K562 (cell line): ENCODE data around the gene FOXP3. TPM values are rescaled to one million over a fixed set of nuclear protein-coding genes. Genes with fewer than 3 reads are reported as not detected.
A peak's percentile ranks its signal among the peaks of the same experiment; 100 is the strongest.

Source experiments
- ATAC-seq: fragments of 200-7000 bp; cut with Tn5 transposase; 3 replicates; pipeline ENCODE4 v1.9.1; 2020; ENCODE audit warnings: moderate library complexity
- BruUV-seq: library from RNA; stranded (reverse); fragments of 400-500 nt; replicated peaks from 2 replicates; lab custom pipeline; 2021; lab: Mats Ljungman, UMichigan
- CTCF ChIA-PET: fragments of 300-600 bp; formaldehyde crosslinking; extraction: SDS; loops from one replicate; lab custom pipeline; 2021; ENCODE audit warnings: low intra/inter-chr PET ratio; lab: Yijun Ruan, JAX
- POLR2A ChIA-PET: fragments of 300-600, 350-650 bp; sonication (Branson Sonifier 250); formaldehyde crosslinking; extraction: SDS; loops from one replicate; lab custom pipeline; 2021; ENCODE audit warnings: antibody characterized with exemption, inconsistent platforms; lab: Yijun Ruan, JAX
- DNase-seq, 4 experiments: peaks; one replicate each; pipeline versions ENCODE4 v3.0.0 to v3.0.0-alpha.2; 2011 to 2018; ENCODE audit warnings: low spot score in 3 of 4, mixed read lengths in 3 of 4; ENCODE audit errors: extremely low read depth in 1 of 4
- FAIRE-seq: peaks from 2 replicates; lab custom pipeline; 2011; peaks lifted over from hg19 to GRCh38; lab: Jason Lieb, UNC
- H2AFZ ChIP-seq: 2 replicates; pipeline ENCODE4 v1.6.0; 2011; ENCODE audit warnings: low read depth, low read length, control low read depth, inconsistent platforms
- H3K27ac ChIP-seq: fragments of 200-600 bp; 3 replicates; pipeline ENCODE4 v1.8.0; 2011; ENCODE audit warnings: low read depth, mild to moderate bottlenecking, control low read depth, inconsistent platforms, low read length, moderate library complexity, mixed read lengths; ENCODE audit errors: extremely low read depth
- H3K27me3 ChIP-seq, 2 experiments: fragments of 300-600 bp in 1 of 2; 2 replicates in 1 of 2; 3 replicates in 1 of 2; pipeline versions ENCODE4 v1.6.0 to v1.8.0; 2011; ENCODE audit warnings: inconsistent platforms in 2 of 2, low read length in 2 of 2, mild to moderate bottlenecking in 1 of 2, mixed read lengths in 1 of 2, moderate library complexity in 1 of 2; ENCODE audit not compliant: control insufficient read depth in 2 of 2, insufficient read depth in 2 of 2
- H3K36me3 ChIP-seq: fragments of 300-600 bp; 3 replicates; pipeline ENCODE4 v1.8.0; 2011; ENCODE audit warnings: mild to moderate bottlenecking, low read length, inconsistent platforms; ENCODE audit not compliant: control insufficient read depth, insufficient read depth
- H3K4me1 ChIP-seq, 2 experiments: fragments of 200-600 bp in 1 of 2; replicated peaks in 1 of 2; 2 replicates in 1 of 2; 3 replicates in 1 of 2; pipeline versions ENCODE4 v1.5.1 to v1.8.0; 2011; ENCODE audit warnings: inconsistent platforms in 2 of 2, low read length in 2 of 2, mild to moderate bottlenecking in 1 of 2, mixed read lengths in 1 of 2, moderate library complexity in 1 of 2; ENCODE audit not compliant: control insufficient read depth in 2 of 2, insufficient read depth in 2 of 2
- H3K4me2 ChIP-seq: 2 replicates; pipeline ENCODE4 v1.6.1; 2011; ENCODE audit warnings: low read length, control low read depth, inconsistent platforms, mixed read lengths; ENCODE audit not compliant: insufficient read depth
- H3K4me3 ChIP-seq: fragments of 200-600 bp; sonication (generic), shearing (Covaris generic); 2 replicates; pipeline ENCODE4 v1.5.1; 2016; ENCODE audit warnings: control low read depth, inconsistent platforms
- H3K79me2 ChIP-seq: fragments of 200-600 bp; 3 replicates; pipeline ENCODE4 v1.8.0; 2011; ENCODE audit warnings: low read length, inconsistent platforms; ENCODE audit not compliant: control insufficient read depth, insufficient read depth
- H3K9ac ChIP-seq, 2 experiments: 2 replicates each; pipeline versions ENCODE4 v1.6.0 to v1.6.1; 2011; ENCODE audit warnings: low read depth in 2 of 2, low read length in 2 of 2, control low read depth in 1 of 2, inconsistent platforms in 1 of 2, mild to moderate bottlenecking in 1 of 2, mixed read lengths in 1 of 2; ENCODE audit not compliant: insufficient read depth in 1 of 2
- H3K9me1 ChIP-seq: one replicate; pipeline ENCODE4 v1.6.0; 2011; ENCODE audit warnings: inconsistent platforms, mild to moderate bottlenecking, low read length, moderate library complexity; ENCODE audit not compliant: control insufficient read depth, insufficient read depth
- H3K9me3 ChIP-seq: replicated peaks from 2 replicates; pipeline ENCODE4 v1.5.1; 2011; ENCODE audit warnings: low read depth, low read length, inconsistent platforms; ENCODE audit not compliant: control insufficient read depth, insufficient read depth
- H4K20me1 ChIP-seq: replicated peaks from 2 replicates; pipeline ENCODE4 v1.6.1; 2011; ENCODE audit warnings: low read length, inconsistent platforms, mixed read lengths; ENCODE audit not compliant: control insufficient read depth, insufficient read depth
- FOXK2 ChIP-seq, 2 experiments: fragments of 450-650 bp; IDR thresholded peaks in 1 of 2; conservative IDR thresholded peaks in 1 of 2; 2 replicates each; pipeline ENCODE4 v1.6.1; 2016; ENCODE audit warnings: low read depth in 2 of 2, mild to moderate bottlenecking in 1 of 2
- HDAC8 ChIP-seq: fragments of 450-650 bp; IDR thresholded peaks from 2 replicates; pipeline ENCODE4 v1.6.1; 2016; ENCODE audit warnings: mild to moderate bottlenecking, missing genetic modification characterization, moderate library complexity, missing compliant biosample characterization
- HEY1 ChIP-seq: fragments of 250-450 bp; sonication (Bioruptor Pico); IDR thresholded peaks from 2 replicates; pipeline ENCODE4 v1.5.0; 2020; ENCODE audit warnings: mild to moderate bottlenecking, moderate library complexity, borderline replicate concordance
- MAFK ChIP-seq: IDR thresholded peaks from 2 replicates; pipeline ENCODE4 v1.6.1; 2011; ENCODE audit warnings: low read length, improper control_type of control experiment
- MCM2 ChIP-seq: fragments of 450-650 bp; IDR thresholded peaks from 2 replicates; pipeline ENCODE4 v1.6.1; 2017; ENCODE audit warnings: low read depth, mild to moderate bottlenecking
- MCM7 ChIP-seq, 2 experiments: fragments of 450-650 bp; IDR thresholded peaks; 2 replicates each; pipeline ENCODE4 v1.6.1; 2016 to 2018
- NR2C1 ChIP-seq, 2 experiments: fragments of 450-650 bp; IDR thresholded peaks; 2 replicates each; pipeline ENCODE4 v1.6.1; 2017; ENCODE audit warnings: mild to moderate bottlenecking in 2 of 2, antibody characterized with exemption in 1 of 2, inconsistent platforms in 1 of 2, missing compliant biosample characterization in 1 of 2, missing genetic modification characterization in 1 of 2
- SMAD3 ChIP-seq: fragments of 450-650 bp; formaldehyde crosslinking; conservative IDR thresholded peaks from 2 replicates; pipeline ENCODE4 v1.4.0; 2020; ENCODE audit warnings: mild to moderate bottlenecking
- STAT5B ChIP-seq: fragments of 250-450 bp; sonication (Bioruptor Pico); IDR thresholded peaks from 2 replicates; pipeline ENCODE4 v1.8.0; 2021; ENCODE audit warnings: mild to moderate bottlenecking, inconsistent platforms
- TFAM ChIP-seq: fragments of 250-450 bp; sonication (Bioruptor Pico); conservative IDR thresholded peaks from 2 replicates; pipeline ENCODE4 v1.5.0; 2021; ENCODE audit warnings: mild to moderate bottlenecking, moderate library complexity
- ZNF23 ChIP-seq: fragments of 250-450 bp; sonication (Bioruptor Pico); IDR thresholded peaks from 2 replicates; pipeline ENCODE4 v1.4.0; 2020; ENCODE audit warnings: mild to moderate bottlenecking
- WGBS: fragments of 100-300 bp; shearing (Covaris generic); methylation state at CpG from one replicate; pipeline ENCODE4 v1.1.6; 2016; ENCODE audit warnings: low coverage, mixed read lengths; ENCODE audit not compliant: insufficient coverage; ENCODE audit errors: missing lambda C conversion rate; 5-methylcytosine and 5-hydroxymethylcytosine counted together
- in situ Hi-C: fragments of 300-500 bp; cut with MboI; formaldehyde crosslinking; loops from 4 replicates; pipeline ENCODE4 v1.15.0; 2018; ENCODE audit warnings: inconsistent platforms, mixed read lengths
- intact Hi-C: fragments of 100-400 bp; cut with micrococcal nuclease; formaldehyde crosslinking; loops from 2 replicates; pipeline ENCODE4 v1.14.2; 2022
- polyA plus RNA-seq, 8 experiments: library from polyadenylated mRNA; depleted of rRNA in 4 of 8; stranded (reverse) in 5 of 8; unstranded in 3 of 8; fragments of >200 nt; fragmentation: Nextera tagmentation in 2 of 8; fragmentation: Illumina TruSeq in 1 of 8; extraction: Ambion mirVana in 2 of 8; extraction: Trizol in 1 of 8; gene quantifications; 2 replicates each; pipeline versions ENCODE4 v1.2.1 to v1.2.3, GENCODE V29; 2011 to 2014; ENCODE audit warnings: inconsistent platforms in 1 of 8, missing spikeins in 1 of 8
- total RNA-seq, 7 experiments: library from RNA; depleted of rRNA in 6 of 7; stranded (reverse); fragments of >200 nt in 6 of 7; fragmentation: Illumina TruSeq in 2 of 7; extraction: Trizol in 2 of 7; gene quantifications; 2 replicates each; pipeline versions ENCODE4 v1.2.1 to v1.2.3, GENCODE V29; 2011 to 2021; ENCODE audit warnings: low replicate concordance in 1 of 7
- TF ChIP-seq, protein P1 (sequence below): sonication (generic); formaldehyde crosslinking; IDR thresholded peaks from 2 replicates; pipeline ENCODE4 v1.8.0; 2022; ENCODE audit warnings: missing genetic modification reagents, mild to moderate bottlenecking, borderline replicate concordance
- TF ChIP-seq, protein P2 (sequence below): sonication (generic); formaldehyde crosslinking; IDR thresholded peaks from 2 replicates; pipeline ENCODE4 v1.8.1; 2023; ENCODE audit warnings: missing genetic modification reagents, mild to moderate bottlenecking, borderline replicate concordance
- TF ChIP-seq, protein P3 (sequence below): fragments of 250-450 bp; sonication (Bioruptor Pico); IDR thresholded peaks from 2 replicates; pipeline ENCODE4 v1.5.1; 2021; ENCODE audit warnings: mild to moderate bottlenecking

Gene FOXP3
- total and polyA plus RNA-seq, 9 of the 15 experiments (the other 6 are each of a cell fraction or from before 2014, with no cell fraction given): 0.04 to 0.24 (median 0.07) TPM; not detected in 4

DNA sequence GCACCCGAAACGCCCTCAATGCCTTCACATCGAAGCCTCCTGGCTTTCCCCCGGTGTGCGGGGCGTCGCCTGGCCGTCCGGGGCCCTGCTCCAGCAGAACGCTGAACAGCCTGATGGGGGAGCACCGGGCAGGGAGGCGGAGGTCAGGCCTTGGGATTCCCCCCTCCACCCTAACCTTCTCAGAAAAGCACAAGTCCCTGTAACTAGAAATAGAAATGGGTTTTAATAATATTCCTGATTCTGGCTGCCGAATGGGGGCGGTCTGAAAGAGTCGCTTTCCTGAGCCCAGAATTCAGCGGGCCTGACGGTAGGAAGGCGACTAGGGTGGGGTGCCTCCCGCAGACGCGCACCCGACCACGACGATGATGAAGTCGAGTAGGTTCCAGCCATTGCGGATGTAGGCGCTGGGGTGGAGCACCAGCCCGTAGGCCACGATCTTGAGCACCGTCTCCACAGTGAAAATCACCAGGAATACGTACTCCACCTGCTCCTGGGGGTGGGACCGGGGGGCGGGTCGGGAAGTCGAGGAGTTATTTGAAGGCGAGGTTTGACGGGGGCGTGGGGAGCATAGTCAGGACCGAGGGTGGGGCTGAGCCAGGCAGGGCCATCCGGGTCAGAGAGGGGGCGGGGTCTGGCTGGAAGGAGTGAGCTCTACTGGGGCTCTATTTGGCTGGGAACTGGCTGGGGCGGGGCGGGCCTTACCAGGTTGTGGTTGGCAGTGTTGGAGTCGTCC, 33.8 kb downstream of the FOXP3 start:
- Histone ChIP-seq H2AFZ (peak overlapping the region; percentile 96), H3K4me1 (peaks cover 6 to 57% of the 10 kb centered on the region in 2 experiments; a peak in 4 of 5 replicates), H3K4me3 (peak overlapping the region; percentile 45), H3K9me1 (no peaks in the 10 kb centered on the region), H3K79me2 (peaks cover 4% of the 10 kb centered on the region; the same call in 2 of the 3 replicates), H3K36me3 (no peaks in the 10 kb centered on the region), H3K9ac (peak overlapping the region; percentile 57 to 89), H4K20me1 (no peaks in the 10 kb centered on the region), H3K27me3 (peaks cover 0 to 4% of the 10 kb centered on the region in 2 experiments; a peak in 1 of 5 replicates), H3K4me2 (peak overlapping the region; percentile 76), H3K9me3 (no peaks in the 10 kb centered on the region), H3K27ac (peak overlapping the region; percentile 77)
- ATAC-seq: peak; percentile 91
- DNase-seq: peak; percentile 88 to 89 (median 88)
- ChIA-PET POLR2A (no interaction called here), CTCF (no interaction called here)
- in situ Hi-C loops (no loop called here), intact Hi-C loops (no loop called here)
- FAIRE-seq: peak; percentile 85
- no TSS peak for BruUV-seq
- under 1% methylated on average over 30 of the region's 44 CpGs for WGBS
- TF ChIP-seq MCM2 (no peak), ZNF23 (CRISPR knock-in tag) (no peak), NR2C1 (IDR thresholded peaks at IDR 0.05) (peak; percentile 18; the same call in 1 of the 2 replicates), NR2C1 (tag; IDR thresholded peaks at IDR 0.05) (0 out of 2 replicates have a peak, but pooled peaks have one; percentile 11), FOXK2 (conservative IDR thresholded peaks at IDR 0.05 in 1 of 2, IDR thresholded peaks at IDR 0.05 in 1 of 2; ENCODE audit: low read depth in 2 of 2) (no peak), TFAM (CRISPR knock-in tag) (no peak), HDAC8 (tag) (no peak), MCM7 (IDR thresholded peaks at IDR 0.05) (no peak), HEY1 (CRISPR knock-in tag) (no peak), STAT5B (CRISPR knock-in tag) (no peak), SMAD3 (CRISPR knock-in tag) (no peak), MAFK (no peak)
- TF ChIP-seq, protein P1, sequence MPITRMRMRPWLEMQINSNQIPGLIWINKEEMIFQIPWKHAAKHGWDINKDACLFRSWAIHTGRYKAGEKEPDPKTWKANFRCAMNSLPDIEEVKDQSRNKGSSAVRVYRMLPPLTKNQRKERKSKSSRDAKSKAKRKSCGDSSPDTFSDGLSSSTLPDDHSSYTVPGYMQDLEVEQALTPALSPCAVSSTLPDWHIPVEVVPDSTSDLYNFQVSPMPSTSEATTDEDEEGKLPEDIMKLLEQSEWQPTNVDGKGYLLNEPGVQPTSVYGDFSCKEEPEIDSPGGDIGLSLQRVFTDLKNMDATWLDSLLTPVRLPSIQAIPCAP (CRISPR knock-in tag): no peak
- TF ChIP-seq, protein P2, sequence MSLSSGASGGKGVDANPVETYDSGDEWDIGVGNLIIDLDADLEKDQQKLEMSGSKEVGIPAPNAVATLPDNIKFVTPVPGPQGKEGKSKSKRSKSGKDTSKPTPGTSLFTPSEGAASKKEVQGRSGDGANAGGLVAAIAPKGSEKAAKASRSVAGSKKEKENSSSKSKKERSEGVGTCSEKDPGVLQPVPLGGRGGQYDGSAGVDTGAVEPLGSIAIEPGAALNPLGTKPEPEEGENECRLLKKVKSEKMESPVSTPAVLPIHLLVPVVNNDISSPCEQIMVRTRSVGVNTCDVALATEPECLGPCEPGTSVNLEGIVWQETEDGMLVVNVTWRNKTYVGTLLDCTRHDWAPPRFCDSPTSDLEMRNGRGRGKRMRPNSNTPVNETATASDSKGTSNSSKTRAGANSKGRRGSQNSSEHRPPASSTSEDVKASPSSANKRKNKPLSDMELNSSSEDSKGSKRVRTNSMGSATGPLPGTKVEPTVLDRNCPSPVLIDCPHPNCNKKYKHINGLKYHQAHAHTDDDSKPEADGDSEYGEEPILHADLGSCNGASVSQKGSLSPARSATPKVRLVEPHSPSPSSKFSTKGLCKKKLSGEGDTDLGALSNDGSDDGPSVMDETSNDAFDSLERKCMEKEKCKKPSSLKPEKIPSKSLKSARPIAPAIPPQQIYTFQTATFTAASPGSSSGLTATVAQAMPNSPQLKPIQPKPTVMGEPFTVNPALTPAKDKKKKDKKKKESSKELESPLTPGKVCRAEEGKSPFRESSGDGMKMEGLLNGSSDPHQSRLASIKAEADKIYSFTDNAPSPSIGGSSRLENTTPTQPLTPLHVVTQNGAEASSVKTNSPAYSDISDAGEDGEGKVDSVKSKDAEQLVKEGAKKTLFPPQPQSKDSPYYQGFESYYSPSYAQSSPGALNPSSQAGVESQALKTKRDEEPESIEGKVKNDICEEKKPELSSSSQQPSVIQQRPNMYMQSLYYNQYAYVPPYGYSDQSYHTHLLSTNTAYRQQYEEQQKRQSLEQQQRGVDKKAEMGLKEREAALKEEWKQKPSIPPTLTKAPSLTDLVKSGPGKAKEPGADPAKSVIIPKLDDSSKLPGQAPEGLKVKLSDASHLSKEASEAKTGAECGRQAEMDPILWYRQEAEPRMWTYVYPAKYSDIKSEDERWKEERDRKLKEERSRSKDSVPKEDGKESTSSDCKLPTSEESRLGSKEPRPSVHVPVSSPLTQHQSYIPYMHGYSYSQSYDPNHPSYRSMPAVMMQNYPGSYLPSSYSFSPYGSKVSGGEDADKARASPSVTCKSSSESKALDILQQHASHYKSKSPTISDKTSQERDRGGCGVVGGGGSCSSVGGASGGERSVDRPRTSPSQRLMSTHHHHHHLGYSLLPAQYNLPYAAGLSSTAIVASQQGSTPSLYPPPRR (CRISPR knock-in tag): no peak
- TF ChIP-seq, protein P3, sequence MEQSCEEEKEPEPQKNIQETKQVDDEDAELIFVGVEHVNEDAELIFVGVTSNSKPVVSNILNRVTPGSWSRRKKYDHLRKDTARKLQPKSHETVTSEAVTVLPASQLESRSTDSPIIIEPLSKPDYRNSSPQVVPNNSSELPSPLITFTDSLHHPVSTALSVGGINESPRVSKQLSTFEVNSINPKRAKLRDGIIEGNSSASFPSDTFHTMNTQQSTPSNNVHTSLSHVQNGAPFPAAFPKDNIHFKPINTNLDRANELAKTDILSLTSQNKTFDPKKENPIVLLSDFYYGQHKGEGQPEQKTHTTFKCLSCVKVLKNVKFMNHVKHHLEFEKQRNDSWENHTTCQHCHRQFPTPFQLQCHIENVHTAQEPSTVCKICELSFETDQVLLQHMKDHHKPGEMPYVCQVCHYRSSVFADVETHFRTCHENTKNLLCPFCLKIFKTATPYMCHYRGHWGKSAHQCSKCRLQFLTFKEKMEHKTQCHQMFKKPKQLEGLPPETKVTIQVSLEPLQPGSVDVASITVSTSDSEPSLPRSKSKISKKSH: no peak
